Colonic mucosa (tissue), 4 donors: ENCODE measurements around the gene B3GNT9. TPM values are rescaled to one million over a fixed set of nuclear protein-coding genes. Genes with fewer than 3 reads are reported as not detected.
A peak's percentile ranks its signal among the peaks of the same experiment; 100 is the strongest.

ENCODE experiments used
- DNase-seq: peaks from one replicate; pipeline ENCODE4 v3.0.0-alpha.2; 2020
- H3K27ac ChIP-seq: fragments of 200-600 bp; one replicate; pipeline ENCODE4 v1.8.0; 2021
- H3K27me3 ChIP-seq: fragments of 200-600 bp; one replicate; pipeline ENCODE4 v1.8.0; 2021
- H3K36me3 ChIP-seq: fragments of 200-600 bp; one replicate; pipeline ENCODE4 v1.8.0; 2021
- H3K4me1 ChIP-seq: fragments of 200-600 bp; one replicate; pipeline ENCODE4 v1.8.0; 2021; ENCODE audit warnings: mild to moderate bottlenecking
- H3K4me3 ChIP-seq: fragments of 200-600 bp; one replicate; pipeline ENCODE4 v1.8.0; 2021
- H3K9ac ChIP-seq, 2 donors: one replicate each; pipeline ENCODE4 v1.7.0; 2013; ENCODE audit warnings: control low read depth in 2 of 2, low read depth in 2 of 2, low read length in 2 of 2
- H3K9me3 ChIP-seq: fragments of 200-600 bp; one replicate; pipeline ENCODE4 v1.8.0; 2021
- intact Hi-C: fragments of 100-400 bp; cut with DNase I; formaldehyde crosslinking; loops from one replicate; pipeline ENCODE4 v1.14.1; 2022
- total RNA-seq, 2 donors: library from RNA; stranded (reverse); fragmentation: NEBNext Ultra II Directional in 1 of 2; extraction: Animal tissue kit (Norgen Biotek cat#: 25700) in 1 of 2; gene quantifications; one replicate each; pipeline ENCODE4 v1.2.1, GENCODE V29; 2021
- TF ChIP-seq, protein P1 (sequence below): fragments of 200-600 bp; IDR thresholded peaks from one replicate; pipeline ENCODE4 v1.8.0; 2022; ENCODE audit warnings: antibody characterized with exemption, mild to moderate bottlenecking
- donor health status: healthy.
- donor health status: DM: no; HTN: no; CAD: no.
- donor health status: DM: no; HTN: no; CAD: no.

The B3GNT9 gene
- total RNA-seq, 2 donors from 2014 or later: 4.4 to 4.9 TPM

DNA sequence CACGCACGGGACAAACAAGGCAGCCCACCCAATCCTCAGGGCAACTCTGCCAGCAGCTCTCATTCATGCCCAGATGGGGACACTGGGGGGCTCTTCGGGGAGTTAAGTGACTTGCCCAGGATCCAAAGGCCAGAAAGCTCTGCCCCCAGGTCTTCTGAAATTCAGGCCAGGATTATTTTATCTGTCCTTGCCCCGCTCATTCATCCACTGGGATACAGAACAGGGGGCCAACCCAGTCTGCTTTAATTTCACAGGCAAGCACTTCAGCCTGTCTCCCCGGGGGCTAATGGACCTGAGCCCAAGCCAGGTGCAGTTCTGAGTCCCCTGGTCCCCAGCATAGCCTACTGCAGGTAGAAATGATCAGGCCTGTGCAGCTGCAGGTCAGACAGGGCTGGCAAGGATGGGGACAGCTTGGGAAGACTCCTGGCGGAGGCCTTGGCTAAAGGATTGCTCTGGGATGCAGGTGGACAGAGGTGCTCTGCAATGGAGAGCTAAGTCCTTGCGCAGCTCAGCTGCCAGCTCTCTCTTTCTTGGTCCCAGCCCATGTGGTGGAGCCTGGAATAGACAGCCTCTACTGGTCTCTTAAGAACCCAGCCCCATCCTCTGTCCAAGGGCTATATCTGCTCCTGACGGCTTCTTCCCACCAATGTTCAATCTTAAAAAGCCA, 766 bp upstream of the B3GNT9 start:
- Histone ChIP-seq H3K9me3 (no peaks in the 10 kb centered on the region), H3K27ac (no peak overlapping the region), H3K27me3 (no peaks in the 10 kb centered on the region), H3K4me3 (no peak overlapping the region), H3K36me3 (no peaks in the 10 kb centered on the region), H3K9ac (no peak overlapping the region), H3K4me1 (peaks cover 15% of the 10 kb centered on the region)
- TF ChIP-seq, protein P1, sequence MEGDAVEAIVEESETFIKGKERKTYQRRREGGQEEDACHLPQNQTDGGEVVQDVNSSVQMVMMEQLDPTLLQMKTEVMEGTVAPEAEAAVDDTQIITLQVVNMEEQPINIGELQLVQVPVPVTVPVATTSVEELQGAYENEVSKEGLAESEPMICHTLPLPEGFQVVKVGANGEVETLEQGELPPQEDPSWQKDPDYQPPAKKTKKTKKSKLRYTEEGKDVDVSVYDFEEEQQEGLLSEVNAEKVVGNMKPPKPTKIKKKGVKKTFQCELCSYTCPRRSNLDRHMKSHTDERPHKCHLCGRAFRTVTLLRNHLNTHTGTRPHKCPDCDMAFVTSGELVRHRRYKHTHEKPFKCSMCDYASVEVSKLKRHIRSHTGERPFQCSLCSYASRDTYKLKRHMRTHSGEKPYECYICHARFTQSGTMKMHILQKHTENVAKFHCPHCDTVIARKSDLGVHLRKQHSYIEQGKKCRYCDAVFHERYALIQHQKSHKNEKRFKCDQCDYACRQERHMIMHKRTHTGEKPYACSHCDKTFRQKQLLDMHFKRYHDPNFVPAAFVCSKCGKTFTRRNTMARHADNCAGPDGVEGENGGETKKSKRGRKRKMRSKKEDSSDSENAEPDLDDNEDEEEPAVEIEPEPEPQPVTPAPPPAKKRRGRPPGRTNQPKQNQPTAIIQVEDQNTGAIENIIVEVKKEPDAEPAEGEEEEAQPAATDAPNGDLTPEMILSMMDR: no peak
- no peak for DNase-seq
- intact Hi-C loops: no loop called here

DNA sequence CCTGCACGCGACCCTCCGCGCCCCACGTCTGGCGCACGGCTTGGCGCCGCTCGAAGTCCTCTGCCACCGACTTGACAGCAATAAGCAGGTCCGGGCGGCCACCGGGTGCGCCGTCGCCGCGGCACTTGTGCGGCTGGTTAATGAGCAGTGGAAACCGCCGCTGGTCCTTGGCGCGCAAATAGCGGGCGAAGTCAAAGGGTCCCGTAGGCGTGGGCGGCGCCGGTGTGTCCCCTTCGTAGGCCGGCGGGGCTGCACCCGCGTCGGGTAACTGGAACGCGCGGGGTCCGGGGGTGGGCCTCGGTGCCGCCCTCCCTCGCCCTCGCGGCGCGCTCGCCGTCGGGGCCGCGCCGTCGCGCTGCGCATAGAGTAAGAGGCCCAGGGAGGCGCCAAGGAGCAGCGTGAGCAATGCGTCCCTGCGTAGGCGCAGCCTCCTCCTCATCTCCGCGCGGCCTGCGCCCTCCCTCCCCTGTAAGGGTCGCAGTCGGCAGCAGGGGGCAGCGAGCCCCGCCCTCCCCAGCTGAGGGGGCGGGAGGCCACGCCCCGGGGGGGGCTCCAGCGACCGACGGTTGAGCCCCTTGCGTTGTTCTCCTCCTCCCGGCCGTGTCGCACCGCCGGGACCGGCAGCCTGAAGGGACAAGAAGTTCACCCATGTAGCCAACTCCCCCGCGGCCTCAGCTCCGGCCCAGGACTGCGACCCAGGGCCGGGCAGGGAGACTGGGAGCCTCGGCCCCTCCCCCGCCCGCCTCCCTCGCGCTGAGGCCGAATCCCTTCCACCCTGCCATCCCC, 558 bp downstream of the B3GNT9 start:
- Histone ChIP-seq H3K9ac (peak overlapping the region; percentile 70 to 71), H3K9me3 (no peaks in the 10 kb centered on the region), H3K36me3 (peaks cover under 1% of the 10 kb centered on the region), H3K4me3 (peak overlapping the region; percentile 68), H3K4me1 (peaks cover 5% of the 10 kb centered on the region), H3K27me3 (no peaks in the 10 kb centered on the region), H3K27ac (peak overlapping the region; percentile 60)
- intact Hi-C loops: no loop called here
- DNase-seq: peak; percentile 47
- TF ChIP-seq, protein P1: no peak

DNA sequence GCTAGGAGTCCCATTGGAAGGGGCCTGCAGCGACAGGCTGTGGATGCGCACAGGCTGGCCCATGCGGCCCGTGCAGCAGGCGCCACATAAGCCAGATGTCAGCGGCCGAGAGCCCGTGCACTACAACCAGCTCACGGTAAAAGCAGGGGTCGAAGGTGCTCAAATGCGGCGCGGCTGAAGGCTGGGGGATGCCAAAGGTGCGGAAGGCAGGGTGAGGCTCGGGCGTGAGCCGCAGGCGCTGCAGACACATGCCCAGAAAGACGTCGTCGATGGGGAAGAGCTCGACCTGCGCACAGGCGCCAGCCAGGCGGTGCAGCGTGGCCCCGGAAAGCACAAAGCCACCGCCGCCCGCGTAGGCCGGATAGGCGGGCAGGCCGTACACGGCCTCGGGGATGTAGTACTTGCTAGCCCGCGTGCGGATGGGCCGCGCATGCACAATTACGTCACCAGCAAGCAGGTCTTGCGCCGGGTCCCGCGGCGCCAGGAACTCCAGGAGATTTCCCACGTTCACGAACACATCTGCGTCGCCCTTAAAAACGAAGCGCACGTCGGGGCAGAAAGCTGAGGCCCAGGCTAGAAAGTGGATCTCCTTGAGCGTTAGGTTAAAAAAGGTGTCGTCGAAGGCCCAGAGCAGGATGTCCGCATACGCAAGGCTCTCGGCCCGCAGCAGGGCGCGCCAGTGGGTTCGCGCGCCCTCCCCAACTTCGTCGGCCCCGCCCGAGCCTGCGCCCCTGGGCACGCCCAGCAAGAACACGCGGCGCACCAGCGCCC, 1.3 kb downstream of the B3GNT9 start:
- TF ChIP-seq, protein P1: no peak
- Histone ChIP-seq H3K9me3 (no peaks in the 10 kb centered on the region), H3K36me3 (peaks cover 3% of the 10 kb centered on the region), H3K27me3 (no peaks in the 10 kb centered on the region), H3K9ac (no peak overlapping the region), H3K4me3 (peak overlapping the region; percentile 68), H3K4me1 (no peaks in the 10 kb centered on the region), H3K27ac (no peak overlapping the region)
- intact Hi-C loops: no loop called here
- DNase-seq: no peak

DNA sequence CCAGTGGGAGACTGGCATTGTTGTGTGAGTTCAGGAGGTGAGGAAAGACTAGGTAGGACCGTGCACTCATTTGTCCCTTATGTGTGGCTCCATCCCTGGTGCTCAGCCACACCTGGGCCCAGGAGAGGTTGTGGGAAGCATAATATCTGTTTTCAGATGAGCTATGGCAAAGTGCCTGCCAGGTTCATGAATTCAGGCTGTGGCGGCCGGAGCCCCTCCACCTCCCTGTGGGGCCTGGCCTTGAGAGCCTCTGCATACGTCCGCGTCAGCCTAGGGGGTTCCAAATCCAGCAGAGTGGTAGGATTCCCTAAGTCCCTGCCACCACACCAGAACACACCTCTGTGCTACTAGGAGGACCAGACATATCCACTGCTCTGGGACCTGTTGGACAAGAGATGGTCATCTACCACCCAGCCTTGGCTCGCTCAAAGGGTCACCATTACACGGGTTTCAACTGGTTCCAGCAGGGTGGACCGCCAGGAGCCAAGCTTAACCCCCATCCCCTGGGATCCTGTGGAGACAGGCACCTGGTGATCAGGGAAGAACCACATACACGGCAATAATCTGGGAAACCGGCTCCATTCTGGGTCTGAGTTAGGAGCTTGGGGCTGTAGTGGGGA, 2.0 kb downstream of the B3GNT9 start:
- H3K4me3 ChIP-seq: no peak overlapping the region
- H3K36me3 ChIP-seq: peaks cover 3% of the 10 kb centered on the region
- no peak overlapping the region for H3K9ac ChIP-seq
- TF ChIP-seq, protein P1: no peak
- intact Hi-C loops: no loop called here
- no peaks in the 10 kb centered on the region for H3K27me3 ChIP-seq
- no peaks in the 10 kb centered on the region for H3K4me1 ChIP-seq
- no peaks in the 10 kb centered on the region for H3K9me3 ChIP-seq
- no peak for DNase-seq
- no peak overlapping the region for H3K27ac ChIP-seq

DNA sequence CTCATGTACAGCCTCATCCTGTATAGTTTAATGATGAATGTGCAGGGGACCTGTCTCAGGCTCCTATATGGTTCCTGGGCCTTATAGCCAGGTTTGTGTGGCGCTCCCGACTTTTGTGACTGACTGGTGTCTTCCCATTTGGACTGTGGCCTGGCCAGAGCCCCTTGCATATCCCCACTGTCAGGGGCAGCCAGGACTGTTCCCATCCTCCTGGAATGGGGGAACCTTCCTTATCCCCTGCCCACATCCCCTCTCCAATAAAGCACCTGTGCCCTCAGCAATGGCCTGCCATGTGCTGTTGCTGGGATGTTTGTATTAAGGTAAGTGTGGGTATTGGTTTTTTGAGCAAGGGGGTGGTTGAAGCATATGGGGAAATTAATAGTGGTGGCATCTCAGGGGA, 2.6 kb downstream of the B3GNT9 start:
- Histone ChIP-seq H3K4me1 (no peaks in the 10 kb centered on the region), H3K4me3 (no peak overlapping the region), H3K36me3 (peaks cover 3% of the 10 kb centered on the region), H3K9ac (no peak overlapping the region), H3K9me3 (no peaks in the 10 kb centered on the region), H3K27me3 (no peaks in the 10 kb centered on the region), H3K27ac (no peak overlapping the region)
- no peak for DNase-seq
- intact Hi-C loops: no loop called here
- TF ChIP-seq, protein P1: no peak
